ENCODE data around the gene CES1.
A peak's percentile ranks its signal among the peaks of the same experiment; 100 is the strongest.
"Not testable (repeated sequence)": the region's sequence is repeated elsewhere in the genome, so short reads cannot be mapped to it uniquely, and the experiment has no call there.

The CES1 gene

GRCh38 chr16:55868980-55869379 lies 36.1 kb upstream of the CES1 start:
- no peak for TF ChIP-seq CTCF (conservative IDR thresholded peaks at IDR 0.05; ENCODE audit: low read depth, low read length)
- H3K4me3 ChIP-seq (ENCODE audit: low read depth, low read length): no peak overlapping the region
- no peak for DNase-seq (ENCODE audit: low read depth)

- no peak for TF ChIP-seq CTCF (conservative IDR thresholded peaks at IDR 0.05; ENCODE audit: low read depth, low read length)
- no peak overlapping the region for H3K4me3 ChIP-seq (ENCODE audit: low read depth, low read length)
- DNase-seq (ENCODE audit: low read depth): no peak
Measured at GRCh38 chr16:55868137-55868536, 35.2 kb upstream of the CES1 start.

GRCh38 chr16:55861288-55861687 lies 28.4 kb upstream of the CES1 start:
- DNase-seq (ENCODE audit: low read depth): no peak
- H3K4me3 ChIP-seq (ENCODE audit: low read depth, low read length): no peak overlapping the region
- no peak for TF ChIP-seq CTCF (conservative IDR thresholded peaks at IDR 0.05; ENCODE audit: low read depth, low read length)

- not testable (repeated sequence) for H3K4me3 ChIP-seq (ENCODE audit: low read depth, low read length); DNase-seq (ENCODE audit: low read depth)
Measured at GRCh38 chr16:55857650-55858049, 24.8 kb upstream of the CES1 start.

- DNase-seq (ENCODE audit: low read depth): no peak
- no peak overlapping the region for H3K4me3 ChIP-seq (ENCODE audit: low read depth, low read length)
- TF ChIP-seq CTCF (conservative IDR thresholded peaks at IDR 0.05; ENCODE audit: low read depth, low read length): no peak
Measured at GRCh38 chr16:55856950-55857349, 24.1 kb upstream of the CES1 start.

- DNase-seq (ENCODE audit: low read depth): peak; percentile 1
- no peak overlapping the region for H3K4me3 ChIP-seq (ENCODE audit: low read depth, low read length)
- TF ChIP-seq CTCF (conservative IDR thresholded peaks at IDR 0.05; ENCODE audit: low read depth, low read length): no peak
Measured at GRCh38 chr16:55853114-55853513, 20.2 kb upstream of the CES1 start.

GRCh38 chr16:55849536-55849935 lies 16.6 kb upstream of the CES1 start:
- DNase-seq (ENCODE audit: low read depth): no peak
- H3K4me3 ChIP-seq (ENCODE audit: low read depth, low read length): no peak overlapping the region
- no peak for TF ChIP-seq CTCF (conservative IDR thresholded peaks at IDR 0.05; ENCODE audit: low read depth, low read length)

All from choroid plexus epithelial cell (primary cell).